NT2/D1 (cell line): Measurements from ENCODE around the gene RESP18.
"Not testable (repeated sequence)": the region's sequence is repeated elsewhere in the genome, so short reads cannot be mapped to it uniquely, and the experiment has no call there.

ENCODE experiments used
- DNase-seq: peaks from one replicate; pipeline ENCODE4 v3.0.0-alpha.2; 2011; ENCODE audit warnings: low read depth, low spot score
- H3K27me3 ChIP-seq: 2 replicates; pipeline ENCODE4 v1.6.0; 2011; ENCODE audit warnings: mild to moderate bottlenecking; ENCODE audit not compliant: insufficient read length, insufficient read depth
- H3K36me3 ChIP-seq: 2 replicates; pipeline ENCODE4 v1.6.1; 2011; ENCODE audit warnings: mild to moderate bottlenecking, low read length, mixed read lengths; ENCODE audit not compliant: insufficient read depth, insufficient read length
- H3K4me1 ChIP-seq: 2 replicates; pipeline ENCODE4 v1.5.1; 2011; ENCODE audit not compliant: insufficient read depth, insufficient read length
- H3K4me3 ChIP-seq: 2 replicates; pipeline ENCODE4 v1.5.1; 2011; ENCODE audit warnings: low read depth; ENCODE audit not compliant: insufficient read length
- H3K9ac ChIP-seq: 2 replicates; pipeline ENCODE4 v1.6.0; 2011; ENCODE audit warnings: low read depth; ENCODE audit not compliant: insufficient read length
- H3K9me3 ChIP-seq: 2 replicates; pipeline ENCODE4 v1.5.1; 2011; ENCODE audit warnings: mild to moderate bottlenecking, low read length; ENCODE audit not compliant: insufficient read depth
- SUZ12 ChIP-seq: IDR thresholded peaks from 2 replicates; pipeline ENCODE4 v1.6.1; 2011; ENCODE audit not compliant: insufficient read length, insufficient read depth; ENCODE audit errors: extremely low read depth
- YY1 ChIP-seq: IDR thresholded peaks from 2 replicates; pipeline ENCODE4 v1.6.1; 2011; ENCODE audit not compliant: insufficient read length, insufficient read depth
- ZNF274 ChIP-seq: IDR thresholded peaks from 2 replicates; pipeline ENCODE4 v1.6.1; 2011; ENCODE audit warnings: mild to moderate bottlenecking, low read depth, low read length

The RESP18 gene

DNA sequence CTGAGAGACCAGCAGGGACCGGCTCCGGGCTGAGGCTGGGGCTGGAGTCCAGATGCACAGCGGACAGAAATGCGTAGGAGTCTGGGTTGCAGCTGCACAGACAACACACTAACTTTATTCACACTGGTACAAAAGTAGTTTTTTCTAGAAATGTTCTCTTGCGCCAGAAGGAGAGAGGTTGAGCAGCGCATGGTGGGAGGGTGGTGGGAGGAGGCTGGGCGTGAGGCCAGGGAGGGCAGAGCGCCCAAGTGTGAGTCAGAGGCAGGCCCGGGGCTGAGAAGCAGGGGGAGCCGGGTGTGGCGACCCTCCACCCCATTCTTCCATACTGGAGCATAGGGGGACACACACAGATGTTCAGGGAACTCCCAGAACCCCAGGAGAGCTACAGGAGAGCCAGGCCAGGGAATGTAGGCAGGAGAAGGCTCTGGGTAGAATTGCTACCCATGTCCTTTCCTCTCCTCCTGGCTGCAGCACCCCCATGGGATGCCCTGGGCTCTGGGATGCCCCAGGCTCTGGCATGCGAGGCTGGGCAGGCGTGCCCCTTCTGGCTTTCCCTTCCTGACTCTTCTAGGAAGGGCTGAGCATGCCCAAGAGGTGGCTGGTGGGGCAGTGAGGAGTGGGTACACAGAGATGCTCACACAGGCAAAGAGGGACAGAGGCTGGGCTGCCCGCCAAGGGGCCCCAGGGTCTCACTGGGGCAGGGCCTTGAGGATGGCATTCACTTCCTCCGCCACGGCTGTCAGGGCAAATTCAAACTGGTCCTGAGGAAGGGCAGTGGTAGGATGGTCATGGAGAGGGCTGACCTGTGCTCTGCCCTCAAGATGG lies 42.8 kb downstream of the RESP18 start:
- TF ChIP-seq ZNF274 = no peak
- no peak for TF ChIP-seq YY1
- TF ChIP-seq SUZ12 = no peak
- no peak for DNase-seq
- no peaks in the 10 kb centered on the region for H3K27me3 ChIP-seq
- H3K4me1 ChIP-seq = peaks cover 9% of the 10 kb centered on the region
- H3K36me3 ChIP-seq = peaks cover 34% of the 10 kb centered on the region
- H3K4me3 ChIP-seq = no peak overlapping the region
- peaks cover 17% of the 10 kb centered on the region; the same call in 1 of the 2 replicates for H3K9me3 ChIP-seq
- peak overlapping the region; percentile 21 for H3K9ac ChIP-seq

DNA sequence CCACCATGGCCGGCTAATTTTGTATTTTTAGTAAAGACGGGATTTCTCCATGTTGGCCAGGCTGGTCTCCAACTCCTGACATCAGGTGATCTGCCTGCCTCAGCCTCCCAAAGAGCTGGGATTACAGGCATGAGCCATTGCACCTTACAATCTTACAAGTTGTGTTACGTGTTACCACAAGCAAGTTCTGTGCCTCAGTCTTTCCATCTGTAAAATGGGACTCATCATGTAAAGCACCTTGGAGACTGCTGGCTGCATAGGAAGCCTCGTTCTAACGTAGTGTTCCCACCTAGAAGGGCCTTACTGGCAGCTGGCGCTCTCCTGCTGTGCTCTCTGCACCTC lies 43.4 kb downstream of the RESP18 start:
- no peak for DNase-seq
- Histone ChIP-seq H3K4me3 (no peak overlapping the region), H3K36me3 (peaks cover 40% of the 10 kb centered on the region), H3K27me3 (no peaks in the 10 kb centered on the region), H3K4me1 (peaks cover 6% of the 10 kb centered on the region), H3K9ac (no peak overlapping the region), H3K9me3 (peaks cover 17% of the 10 kb centered on the region; the same call in 1 of the 2 replicates)
- no peak for TF ChIP-seq SUZ12
- TF ChIP-seq ZNF274 = no peak
- no peak for TF ChIP-seq YY1

DNA sequence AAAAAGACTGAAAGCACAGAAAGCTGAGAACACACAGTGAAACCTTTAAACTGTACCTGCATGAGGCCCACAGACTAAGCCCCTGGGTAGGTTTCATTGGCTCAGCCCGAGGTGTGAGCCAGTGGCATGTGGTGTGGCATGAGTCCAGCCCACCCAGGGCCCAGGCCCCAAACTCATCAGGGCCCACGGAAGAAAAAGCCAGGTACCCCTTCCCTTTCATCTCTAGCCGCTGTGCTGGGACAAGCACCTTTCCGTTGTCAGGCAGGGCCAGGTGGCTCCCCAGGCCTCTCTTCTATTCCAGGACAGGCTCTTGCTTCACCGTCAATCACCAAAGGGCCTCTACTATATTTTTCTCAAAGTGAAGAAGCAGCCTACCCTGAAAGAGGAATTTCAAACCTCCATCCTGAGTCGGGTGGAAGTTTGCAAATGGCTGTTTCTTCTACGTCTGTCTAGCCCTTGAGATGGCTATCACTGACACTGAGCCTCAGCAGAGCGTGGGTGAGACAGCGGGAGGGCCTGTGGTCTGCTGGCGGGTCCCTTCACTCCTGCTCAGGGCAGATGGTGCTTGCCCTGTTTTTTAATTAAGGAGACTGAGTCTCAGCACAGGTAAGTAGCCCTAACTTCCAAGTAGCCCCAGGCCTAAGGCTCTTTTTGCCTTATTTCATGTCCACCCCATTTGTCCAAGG lies 44.8 kb downstream of the RESP18 start:
- Histone ChIP-seq H3K9ac (peak overlapping the region; percentile 52), H3K9me3 (peaks cover 5% of the 10 kb centered on the region; the same call in 1 of the 2 replicates), H3K4me1 (peaks cover 5% of the 10 kb centered on the region), H3K27me3 (no peaks in the 10 kb centered on the region), H3K36me3 (peaks cover 51% of the 10 kb centered on the region), H3K4me3 (no peak overlapping the region)
- no peak for DNase-seq
- TF ChIP-seq ZNF274 (no peak), SUZ12 (no peak), YY1 (no peak)

DNA sequence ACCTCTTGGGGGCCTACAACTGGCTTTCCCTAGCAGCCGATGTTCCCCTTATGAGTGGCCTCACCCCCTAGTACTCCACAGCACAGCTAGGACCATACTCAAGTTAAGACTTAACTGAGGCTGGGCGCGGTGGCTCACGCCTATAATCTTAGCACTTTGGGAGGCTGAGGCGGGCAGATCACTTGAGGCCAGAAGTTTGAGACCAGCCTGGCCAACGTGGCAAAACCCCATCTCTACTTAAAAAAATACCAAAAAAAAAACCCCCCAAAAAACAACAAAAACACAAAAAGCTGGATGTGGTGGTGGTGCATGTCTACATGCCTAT lies 45.5 kb downstream of the RESP18 start:
- not testable (repeated sequence) for H3K9ac ChIP-seq, H3K9me3 ChIP-seq, H3K27me3 ChIP-seq, H3K4me3 ChIP-seq, DNase-seq, H3K4me1 ChIP-seq
- H3K36me3 ChIP-seq = peaks cover 57% of the 10 kb centered on the region

DNA sequence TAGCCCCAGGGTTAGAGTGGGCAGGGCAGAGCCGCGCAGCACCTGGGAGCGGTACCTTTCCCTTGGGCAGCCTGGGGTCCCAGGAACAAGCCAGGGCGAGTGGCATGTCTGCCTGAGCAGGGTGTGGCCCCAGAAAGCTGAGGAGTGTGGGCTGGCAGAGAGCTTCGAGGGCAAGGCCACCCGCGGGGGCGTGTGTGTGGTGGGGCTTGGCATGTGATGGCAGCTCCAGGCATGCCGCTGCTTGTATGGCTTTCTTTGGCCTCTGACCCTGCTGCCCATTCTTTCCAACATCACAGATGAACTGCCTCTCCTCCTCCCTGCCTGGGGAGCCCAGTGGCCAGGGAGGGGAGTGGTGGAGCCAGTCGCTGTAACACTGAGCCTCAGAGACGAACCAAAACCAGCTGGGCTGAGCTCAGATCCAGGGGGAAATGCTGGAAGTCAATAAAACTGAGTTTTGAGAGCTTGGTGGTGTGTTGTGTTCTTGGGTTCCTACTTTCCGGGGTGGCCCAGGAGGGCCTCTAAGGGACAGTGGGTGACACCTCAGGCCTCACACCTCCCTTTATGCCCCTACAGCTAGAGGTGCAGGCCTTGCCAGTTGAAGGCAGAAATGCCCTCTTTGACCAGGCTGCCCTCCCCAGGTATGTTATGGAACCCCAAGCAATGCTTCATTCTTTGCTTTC lies 46.0 kb downstream of the RESP18 start:
- no peaks in the 10 kb centered on the region for H3K27me3 ChIP-seq
- peak overlapping the region; percentile 36 for H3K9ac ChIP-seq
- H3K4me3 ChIP-seq = no peak overlapping the region
- H3K4me1 ChIP-seq = peaks cover 8% of the 10 kb centered on the region
- TF ChIP-seq YY1 (no peak), ZNF274 (no peak), SUZ12 (no peak)
- DNase-seq = no peak
- peaks cover 62% of the 10 kb centered on the region for H3K36me3 ChIP-seq
- no peaks in the 10 kb centered on the region for H3K9me3 ChIP-seq

DNA sequence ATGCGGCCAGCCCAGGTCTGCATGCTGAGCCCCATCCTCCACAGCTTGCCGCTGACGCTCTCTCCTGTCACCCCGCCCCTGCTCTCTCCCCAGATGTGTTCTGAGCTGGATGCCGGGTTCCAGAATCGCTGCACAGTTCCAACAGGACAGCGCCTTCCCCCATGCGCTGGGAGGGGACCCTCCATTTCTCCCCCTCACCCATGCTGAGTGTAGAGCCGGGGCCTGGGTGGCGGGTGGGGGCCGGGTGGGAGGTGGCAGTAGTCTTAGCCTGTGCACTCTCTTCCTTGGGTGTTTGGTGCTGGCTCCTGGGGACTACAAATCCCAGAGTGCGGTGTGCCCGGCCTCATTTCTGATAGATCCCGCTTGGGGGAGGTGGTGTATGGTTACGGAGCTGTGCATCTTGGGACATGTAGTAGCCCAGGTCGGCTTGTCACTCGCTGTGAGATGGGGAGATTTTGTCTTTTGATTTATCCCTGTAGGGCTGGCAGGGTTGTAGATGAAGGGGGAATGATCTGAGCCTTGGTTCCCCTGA lies 46.6 kb downstream of the RESP18 start:
- H3K9ac ChIP-seq = peak overlapping the region; percentile 36
- no peak for DNase-seq
- H3K27me3 ChIP-seq = no peaks in the 10 kb centered on the region
- peaks cover 66% of the 10 kb centered on the region for H3K36me3 ChIP-seq
- H3K9me3 ChIP-seq = no peaks in the 10 kb centered on the region
- TF ChIP-seq YY1 = no peak
- TF ChIP-seq ZNF274 = no peak
- no peak for TF ChIP-seq SUZ12
- peaks cover 8% of the 10 kb centered on the region for H3K4me1 ChIP-seq
- no peak overlapping the region for H3K4me3 ChIP-seq

DNA sequence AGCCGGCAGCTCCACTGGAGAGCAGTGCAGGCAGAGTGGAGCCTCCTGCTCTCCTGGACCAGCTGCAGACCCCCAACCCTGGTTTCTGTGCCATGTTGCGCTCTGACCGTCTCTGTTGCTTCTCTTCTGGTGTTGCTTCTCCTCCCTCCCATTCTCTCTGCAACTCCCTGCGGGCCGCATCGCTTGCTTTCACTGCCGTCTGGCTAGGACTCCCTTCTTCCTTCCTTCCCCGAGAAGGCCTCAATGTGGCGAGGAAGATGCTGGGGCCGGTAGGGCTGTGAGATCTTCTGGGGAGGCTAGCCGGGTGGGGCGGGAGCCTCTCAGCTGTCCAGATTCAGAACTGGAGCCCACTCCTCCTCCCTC lies 47.2 kb downstream of the RESP18 start:
- no peak for DNase-seq
- peak overlapping the region; percentile 29 for H3K9ac ChIP-seq
- no peak overlapping the region for H3K4me3 ChIP-seq

More for the DNA sequence above, 47.2 kb downstream of the RESP18 start:
- H3K27me3 ChIP-seq = no peaks in the 10 kb centered on the region
- TF ChIP-seq YY1 = no peak
- no peak for TF ChIP-seq ZNF274
- TF ChIP-seq SUZ12 = no peak
- peaks cover 9% of the 10 kb centered on the region for H3K4me1 ChIP-seq
- H3K9me3 ChIP-seq = no peaks in the 10 kb centered on the region
- peaks cover 68% of the 10 kb centered on the region for H3K36me3 ChIP-seq
